ENCODE results near the gene GPR146.

GRCh38 chr7:1011297-1012003 lies 32.9 kb upstream of the GPR146 start:
- TF ChIP-seq POLR2AphosphoS5 (IDR thresholded peaks at IDR 0.05) (no peak), POLR2A (IDR thresholded peaks at IDR 0.05) (no peak), CTCF (IDR thresholded peaks at IDR 0.05) (no peak)
